Measurements from ENCODE around the gene NME2. TPM values are rescaled to one million over a fixed set of nuclear protein-coding genes. Genes with fewer than 3 reads are reported as not detected.
"Not testable (repeated sequence)": the region's sequence is repeated elsewhere in the genome, so short reads cannot be mapped to it uniquely, and the experiment has no call there.

NME2 gene
- 100 to 1,000 TPM; 323 to 445 (median 357) TPM for polyA plus RNA-seq (ENCODE audit: insufficient read length in 10 of 10)
- long read RNA-seq, donor 1, transcript NME2-208 (3 exons, 565 nt): minor isoform, 5 of 311 reads
- long read RNA-seq, donor 1, transcript NME2-202 (4 exons, 866 nt): minor isoform, 27 of 311 reads
- long read RNA-seq, donor 1, transcript NME2-209 (2 exons, 789 nt): minor isoform, 41 of 311 reads
- long read RNA-seq, donor 1, transcript NME2-205 (5 exons, 826 nt): major isoform, 224 of 311 reads
- long read RNA-seq, donor 1, partial matches to known transcripts: 6 of 311 reads
- long read RNA-seq, donor 1, other reads (novel, unspliced or antisense): 0 of 311 reads
- long read RNA-seq, donor 2, transcript NME2-205 (5 exons, 826 nt): major isoform, 228 of 314 reads
- long read RNA-seq, donor 2, transcript NME2-209 (2 exons, 789 nt): minor isoform, 34 of 314 reads
- long read RNA-seq, donor 2, transcript NME2-208 (3 exons, 565 nt): minor isoform, 11 of 314 reads
- long read RNA-seq, donor 2, transcript NME2-202 (4 exons, 866 nt): minor isoform, 30 of 314 reads
- long read RNA-seq, donor 2, partial matches to known transcripts: 0 of 314 reads
- long read RNA-seq, donor 2, other reads (novel, unspliced or antisense): 0 of 314 reads
- long read RNA-seq, donor 3, partial matches to known transcripts: 0 of 1 reads
- long read RNA-seq, donor 3, other reads (novel, unspliced or antisense): 0 of 1 reads
- long read RNA-seq, donor 4, transcript NME2-204 (5 exons, 749 nt): minor isoform, 50 of 202 reads
- long read RNA-seq, donor 4, transcript NME2-209 (2 exons, 789 nt): minor isoform, 28 of 202 reads
- long read RNA-seq, donor 4, transcript NME2-205 (5 exons, 826 nt): major isoform, 78 of 202 reads
- long read RNA-seq, donor 4, transcript NME2-202 (4 exons, 866 nt): minor isoform, 34 of 202 reads
- long read RNA-seq, donor 4, partial matches to known transcripts: 0 of 202 reads
- long read RNA-seq, donor 4, other reads (novel, unspliced or antisense): 0 of 202 reads
- long read RNA-seq, donor 5, transcript NME2-201 (4 exons, 568 nt): minor isoform, 11 of 417 reads
- long read RNA-seq, donor 5, transcript NME2-209 (2 exons, 789 nt): minor isoform, 32 of 417 reads
- long read RNA-seq, donor 5, transcript NME2-205 (5 exons, 826 nt): major isoform, 288 of 417 reads
- long read RNA-seq, donor 5, transcript NME2-202 (4 exons, 866 nt): minor isoform, 61 of 417 reads
- long read RNA-seq, donor 5, partial matches to known transcripts: 6 of 417 reads
- long read RNA-seq, donor 5, other reads (novel, unspliced or antisense): 5 of 417 reads
- long read RNA-seq, donor 6, transcript NME2-209 (2 exons, 789 nt): minor isoform, 62 of 395 reads
- long read RNA-seq, donor 6, transcript NME2-205 (5 exons, 826 nt): major isoform, 237 of 395 reads
- long read RNA-seq, donor 6, transcript NME2-202 (4 exons, 866 nt): minor isoform, 44 of 395 reads
- long read RNA-seq, donor 6, transcript NME2-208 (3 exons, 565 nt): minor isoform, 14 of 395 reads
- long read RNA-seq, donor 6, partial matches to known transcripts: 18 of 395 reads
- long read RNA-seq, donor 6, other reads (novel, unspliced or antisense): 5 of 395 reads
- long read RNA-seq, donor 7, transcript NME2-205 (5 exons, 826 nt): major isoform, 164 of 235 reads
- long read RNA-seq, donor 7, transcript NME2-209 (2 exons, 789 nt): minor isoform, 16 of 235 reads
- long read RNA-seq, donor 7, transcript NME2-202 (4 exons, 866 nt): minor isoform, 27 of 235 reads
- long read RNA-seq, donor 7, transcript NME2-208 (3 exons, 565 nt): minor isoform, 11 of 235 reads
- long read RNA-seq, donor 7, partial matches to known transcripts: 6 of 235 reads
- long read RNA-seq, donor 7, other reads (novel, unspliced or antisense): 0 of 235 reads
- long read RNA-seq, donor 8, transcript NME2-209 (2 exons, 789 nt): minor isoform, 52 of 287 reads
- long read RNA-seq, donor 8, transcript NME2-208 (3 exons, 565 nt): minor isoform, 5 of 287 reads
- long read RNA-seq, donor 8, transcript NME2-205 (5 exons, 826 nt): major isoform, 190 of 287 reads
- long read RNA-seq, donor 8, transcript NME2-202 (4 exons, 866 nt): minor isoform, 32 of 287 reads
- long read RNA-seq, donor 8, partial matches to known transcripts: 0 of 287 reads
- long read RNA-seq, donor 8, other reads (novel, unspliced or antisense): 0 of 287 reads
- long read RNA-seq, donor 9, transcript NME2-205 (5 exons, 826 nt): major isoform, 35 of 47 reads
- long read RNA-seq, donor 9, transcript NME2-202 (4 exons, 866 nt): minor isoform, 6 of 47 reads
- long read RNA-seq, donor 9, partial matches to known transcripts: 0 of 47 reads
- long read RNA-seq, donor 9, other reads (novel, unspliced or antisense): 0 of 47 reads

- peak; percentile 79 to 94 (median 89) for DNase-seq
These were observed at the start of gene NME2 for GRCh38 chr17:51166198-51166986. TSS of gene NME2 (plus strand) at chr17:51166411. CDS start at chr17:51166831, 420 bp downstream.

GRCh38 chr17:51118330-51119195, 47.6 kb upstream of the NME2 start:
- peak in 1 of 3 donors; percentile 23 for DNase-seq

- DNase-seq: peak; percentile 39 to 87 (median 69)
These were observed 46.5 kb upstream of the NME2 start for GRCh38 chr17:51119415-51120356.

GRCh38 chr17:51120357-51120738, 45.9 kb upstream of the NME2 start:
- peak; percentile 15 to 86 (median 58) for DNase-seq

GRCh38 chr17:51120739-51121619, 45.2 kb upstream of the NME2 start, which contains the start of gene SPAG9:
TSS of gene SPAG9 (minus strand) at chr17:51120868. CDS start at chr17:51120656, 212 bp downstream.
- peak; percentile 97 to 98 (median 97) for DNase-seq

- peak; percentile 67 to 87 (median 82) for DNase-seq
These were observed 44.4 kb upstream of the NME2 start for GRCh38 chr17:51121620-51122472.

- DNase-seq: not testable (repeated sequence)
These were observed 43.6 kb upstream of the NME2 start for GRCh38 chr17:51122473-51123115.

- no peak for DNase-seq
These were observed 41.3 kb upstream of the NME2 start for GRCh38 chr17:51124640-51125503.

GRCh38 chr17:51128076-51128475, 38.1 kb upstream of the NME2 start:
- peak in 1 of 3 donors; percentile 24 for DNase-seq

GRCh38 chr17:51132964-51133319, 33.3 kb upstream of the NME2 start:
- no peak for DNase-seq

GRCh38 chr17:51133365-51133764, 32.8 kb upstream of the NME2 start:
- DNase-seq: no peak

GRCh38 chr17:51135956-51136355, 30.3 kb upstream of the NME2 start:
- DNase-seq: no peak

GRCh38 chr17:51142597-51142996, 23.6 kb upstream of the NME2 start:
- no peak for DNase-seq
